IMR-90 (cell line): ENCODE data around the gene CDK5RAP3. TPM values are rescaled to one million over a fixed set of nuclear protein-coding genes. Genes with fewer than 3 reads are reported as not detected.
A peak's percentile ranks its signal among the peaks of the same experiment; 100 is the strongest.

ENCODE experiments used
- ATAC-seq: fragments of 200-7000 bp; cut with Tn5 transposase; 2 replicates; pipeline ENCODE4 v1.9.1; 2020; ENCODE audit warnings: low read depth, mild to moderate bottlenecking, moderate library complexity
- BruUV-seq: library from RNA; stranded (reverse); fragments of 400-500 nt; replicated peaks from 2 replicates; lab custom pipeline; 2021; lab: Mats Ljungman, UMichigan
- CTCF ChIA-PET: fragments of 300-600 bp; formaldehyde crosslinking; extraction: SDS; loops from one replicate; lab custom pipeline; 2021; ENCODE audit warnings: antibody characterized with exemption; lab: Yijun Ruan, JAX
- POLR2A ChIA-PET: fragments of 300-600 bp; sonication (Branson Sonifier 250); formaldehyde crosslinking; loops from one replicate; lab custom pipeline; 2022; ENCODE audit warnings: antibody characterized with exemption; ENCODE audit not compliant: unreplicated experiment; lab: Charles Lee
- DNase-seq: peaks from one replicate; pipeline ENCODE4 v3.0.0; 2013
- H2AFZ ChIP-seq: replicated peaks from 2 replicates; pipeline ENCODE3; 2013; ENCODE audit warnings: low read length, mild to moderate bottlenecking; ENCODE audit not compliant: poor library complexity
- H2AK5ac ChIP-seq: 2 replicates; pipeline ENCODE4 v1.6.1; 2013; ENCODE audit warnings: low read depth, low read length, inconsistent platforms
- H2AK9ac ChIP-seq: replicated peaks from 2 replicates; pipeline ENCODE3; 2013; ENCODE audit warnings: mild to moderate bottlenecking, low read depth, low read length, moderate library complexity; ENCODE audit not compliant: poor library complexity
- H2BK120ac ChIP-seq: 2 replicates; pipeline ENCODE4 v1.6.1; 2013; ENCODE audit warnings: low read depth, low read length, inconsistent platforms
- H2BK15ac ChIP-seq: 3 replicates; pipeline ENCODE4 v1.6.1; 2013; ENCODE audit warnings: low read depth, low read length, inconsistent platforms
- H2BK20ac ChIP-seq: 2 replicates; pipeline ENCODE4 v1.6.1; 2013; ENCODE audit warnings: low read depth, mild to moderate bottlenecking, inconsistent platforms, low read length, moderate library complexity
- H2BK5ac ChIP-seq: 2 replicates; pipeline ENCODE4 v1.6.1; 2013; ENCODE audit warnings: mild to moderate bottlenecking, low read depth, low read length, inconsistent platforms; ENCODE audit not compliant: poor library complexity, severe bottlenecking
- H3K14ac ChIP-seq: replicated peaks from 2 replicates; pipeline ENCODE4 v1.6.1; 2013; ENCODE audit warnings: low read depth, low read length, inconsistent platforms
- H3K18ac ChIP-seq: 2 replicates; pipeline ENCODE4 v1.6.1; 2013; ENCODE audit warnings: low read depth, low read length, control low read depth
- H3K23ac ChIP-seq: 2 replicates; pipeline ENCODE4 v1.6.1; 2013; ENCODE audit warnings: low read depth, low read length, inconsistent platforms
- H3K27ac ChIP-seq: 2 replicates; pipeline ENCODE4 v1.5.1; 2013; ENCODE audit warnings: mild to moderate bottlenecking, control low read depth, low read length; ENCODE audit not compliant: insufficient read depth
- H3K27me3 ChIP-seq: 2 replicates; pipeline ENCODE4 v1.6.1; 2013; ENCODE audit warnings: low read length; ENCODE audit not compliant: control insufficient read depth, insufficient read depth
- H3K36me3 ChIP-seq: 2 replicates; pipeline ENCODE4 v1.6.1; 2013; ENCODE audit warnings: low read length, mixed read lengths; ENCODE audit not compliant: control insufficient read depth, insufficient read depth
- H3K4ac ChIP-seq: 2 replicates; pipeline ENCODE4 v1.6.1; 2013; ENCODE audit warnings: low read depth, low read length, inconsistent platforms
- H3K4me1 ChIP-seq: 2 replicates; pipeline ENCODE4 v1.6.1; 2013; ENCODE audit warnings: low read length, mixed read lengths; ENCODE audit not compliant: control insufficient read depth, insufficient read depth
- H3K4me2 ChIP-seq: 2 replicates; pipeline ENCODE4 v1.6.1; 2013; ENCODE audit warnings: low read depth, mild to moderate bottlenecking, control low read depth, low read length, moderate library complexity
- H3K4me3 ChIP-seq: 2 replicates; pipeline ENCODE4 v1.5.1; 2013; ENCODE audit warnings: low read depth, mild to moderate bottlenecking, control low read depth, low read length, moderate library complexity; ENCODE audit not compliant: insufficient read depth
- H3K56ac ChIP-seq: 2 replicates; pipeline ENCODE4 v1.6.1; 2013; ENCODE audit warnings: low read length, inconsistent platforms; ENCODE audit not compliant: insufficient read depth; ENCODE audit errors: extremely low read depth
- H3K79me1 ChIP-seq, 2 experiments: 2 replicates each; pipeline ENCODE4 v1.6.1; 2013; ENCODE audit warnings: low read length in 2 of 2, inconsistent platforms in 1 of 2, low read depth in 1 of 2
- H3K9ac ChIP-seq: 2 replicates; pipeline ENCODE4 v1.6.1; 2013; ENCODE audit warnings: low read depth, low read length, control low read depth
- H3K9me1 ChIP-seq: 2 replicates; pipeline ENCODE4 v1.6.1; 2013; ENCODE audit warnings: low read length, inconsistent platforms; ENCODE audit not compliant: insufficient read depth
- H3K9me3 ChIP-seq: 2 replicates; pipeline ENCODE4 v1.6.1; 2013; ENCODE audit warnings: low read length; ENCODE audit not compliant: control insufficient read depth, insufficient read depth
- H4K20me1 ChIP-seq: 2 replicates; pipeline ENCODE4 v1.6.1; 2013; ENCODE audit warnings: low read length, inconsistent platforms; ENCODE audit not compliant: insufficient read depth
- H4K5ac ChIP-seq: 2 replicates; pipeline ENCODE4 v1.6.1; 2013; ENCODE audit warnings: mild to moderate bottlenecking, low read depth, low read length, control low read depth
- H4K8ac ChIP-seq, 2 experiments: 2 replicates each; pipeline ENCODE4 v1.6.1; 2013; ENCODE audit warnings: low read depth in 2 of 2, low read length in 2 of 2, control low read depth in 1 of 2, inconsistent platforms in 1 of 2
- H4K91ac ChIP-seq: 2 replicates; pipeline ENCODE4 v1.6.1; 2013; ENCODE audit warnings: low read depth, low read length, inconsistent platforms; ENCODE audit not compliant: insufficient read depth
- FOS ChIP-seq: fragments of 150-350 bp; IDR thresholded peaks from 2 replicates; pipeline ENCODE4 v1.6.1; 2016; ENCODE audit warnings: low read depth, low read length
- RFX5 ChIP-seq: IDR thresholded peaks from 2 replicates; pipeline ENCODE4 v1.8.0; 2012; ENCODE audit warnings: low read depth, mild to moderate bottlenecking, low read length, moderate library complexity
- WGBS, 2 experiments: methylation state at CpG; one replicate each; pipeline versions ENCODE4 v1.1.5 to v1.1.7; 2013; ENCODE audit warnings: missing lambda C conversion rate in 2 of 2; ENCODE audit not compliant: insufficient read length in 1 of 2; ENCODE audit errors: extremely low coverage in 2 of 2; 5-methylcytosine and 5-hydroxymethylcytosine counted together
- dilution Hi-C: fragments of 300-500 bp; cut with HindIII; formaldehyde crosslinking; loops from one replicate; pipeline ENCODE4 v1.14.3; 2018; ENCODE audit warnings: low sequenced_read_pairs; ENCODE audit not compliant: unreplicated experiment
- in situ Hi-C: fragments of 300-500 bp; cut with MboI; formaldehyde crosslinking; loops from 3 replicates; pipeline ENCODE4 v1.14.3; 2019; ENCODE audit warnings: low sequenced_read_pairs, inconsistent platforms, mixed read lengths
- intact Hi-C: fragments of 100-400 bp; cut with micrococcal nuclease; formaldehyde crosslinking; loops from 2 replicates; pipeline ENCODE4 v1.10.0; 2022
- polyA plus RNA-seq, 3 experiments: library from polyadenylated mRNA; depleted of rRNA; stranded (reverse); fragments of >200 nt; gene quantifications; 2 replicates each; pipeline ENCODE4 v1.2.3, GENCODE V29; 2012; ENCODE audit warnings: low replicate concordance in 1 of 3
- total RNA-seq: library from RNA; depleted of rRNA; stranded (reverse); fragments of >200 nt; gene quantifications from 2 replicates; pipeline ENCODE4 v1.2.3, GENCODE V29; 2012

Gene CDK5RAP3
- total and polyA plus RNA-seq, 2 of the 4 experiments (the other 2 are of a cell fraction), result 75.3 to 153 TPM

DNA sequence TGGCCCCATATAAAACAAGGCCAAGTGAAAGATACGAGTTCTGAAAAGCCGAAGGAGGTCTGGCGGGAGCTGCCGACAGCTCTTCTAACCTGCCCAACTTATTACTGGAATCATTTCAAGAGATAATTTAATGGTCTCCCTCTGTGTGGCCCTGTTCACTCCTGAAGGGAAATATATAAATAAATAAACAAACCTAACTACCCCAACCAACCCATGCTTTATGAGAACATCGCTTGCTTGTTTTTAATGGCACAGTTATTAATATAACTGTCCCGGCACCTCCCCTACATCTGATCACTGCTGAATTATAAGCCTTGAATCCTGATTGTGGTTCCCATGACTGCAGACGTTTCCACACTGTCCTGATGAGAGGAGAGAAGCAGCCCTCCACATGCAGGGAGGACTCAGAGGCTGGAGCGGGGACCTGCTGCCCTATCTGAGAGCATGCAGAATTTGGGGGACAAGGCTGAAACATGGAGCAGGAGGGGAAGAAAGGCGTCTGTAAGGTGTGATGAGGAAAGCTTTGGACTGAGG, 22.2 kb downstream of the CDK5RAP3 start:
- Histone ChIP-seq H3K14ac (no peak overlapping the region), H2BK20ac (no peak overlapping the region), H3K4me1 (peaks cover 2% of the 10 kb centered on the region; the same call in 1 of the 2 replicates), H4K8ac (no peak overlapping the region), H3K23ac (no peak overlapping the region), H3K4me3 (no peak overlapping the region), H3K9ac (no peak overlapping the region), H2BK120ac (no peak overlapping the region), H3K9me3 (no peaks in the 10 kb centered on the region), H4K5ac (no peak overlapping the region), H4K91ac (no peak overlapping the region), H3K9me1 (no peaks in the 10 kb centered on the region), H2AK9ac (no peak overlapping the region), H2BK5ac (no peak overlapping the region), H3K27me3 (peaks cover 6% of the 10 kb centered on the region; the same call in 1 of the 2 replicates), H2AFZ (peak overlapping the region; percentile 62), H3K27ac (no peak overlapping the region), H3K4me2 (no peak overlapping the region), H3K36me3 (no peaks in the 10 kb centered on the region), H3K18ac (no peak overlapping the region; the same call in 1 of the 2 replicates), H2BK15ac (no peak overlapping the region), H3K79me1 (no peaks in the 10 kb centered on the region), H3K4ac (no peak overlapping the region), H2AK5ac (no peak overlapping the region), H3K56ac (no peak overlapping the region), H4K20me1 (no peaks in the 10 kb centered on the region)
- CTCF ChIA-PET, result interaction anchor here (0.8 kb wide), 1 partner anchor 10 kb away, joined by 3 read pairs; no protein-coding TSS in a partner anchor
- intact Hi-C loops, result no loop called here
- TF ChIP-seq RFX5 (no peak), FOS (no peak)
- dilution Hi-C loops, result no loop called here
- no TSS peak for BruUV-seq
- DNase-seq (no peak), ATAC-seq (no peak)
- POLR2A ChIA-PET, result no interaction called here
- WGBS, 2 experiments, result no CpG with 5 or more reads among the region's 9 CpGs
- in situ Hi-C loops, result no loop called here
